H9 (cell line): ENCODE data around the gene TMEM52B. TPM values are rescaled to one million over a fixed set of nuclear protein-coding genes. Genes with fewer than 3 reads are reported as not detected.

ENCODE experiments used
- DNase-seq: peaks from one replicate; pipeline ENCODE4 v3.0.0-alpha.2; 2017
- H2AFZ ChIP-seq: one replicate; pipeline ENCODE4 v1.6.1; 2013; ENCODE audit warnings: mild to moderate bottlenecking, low read length, control low read depth, moderate library complexity
- H2AK5ac ChIP-seq: 2 replicates; pipeline ENCODE4 v1.6.1; 2013; ENCODE audit warnings: low read length, control low read depth, mixed read lengths; ENCODE audit not compliant: insufficient read length
- H2BK120ac ChIP-seq: one replicate; pipeline ENCODE4 v1.6.1; 2013; ENCODE audit warnings: low read depth, mild to moderate bottlenecking, low read length, control low read depth, inconsistent platforms; ENCODE audit not compliant: poor library complexity, severe bottlenecking
- H2BK12ac ChIP-seq: 2 replicates; pipeline ENCODE4 v1.6.1; 2013; ENCODE audit warnings: low read length, control low read depth, mixed read lengths, low read depth; ENCODE audit not compliant: insufficient read length
- H2BK15ac ChIP-seq: 2 replicates; pipeline ENCODE4 v1.6.1; 2013; ENCODE audit warnings: low read depth, low read length, control low read depth
- H2BK20ac ChIP-seq: one replicate; pipeline ENCODE4 v1.6.1; 2013; ENCODE audit warnings: low read depth, mild to moderate bottlenecking, low read length, control low read depth, inconsistent platforms; ENCODE audit not compliant: poor library complexity, severe bottlenecking
- H2BK5ac ChIP-seq: 2 replicates; pipeline ENCODE4 v1.6.1; 2013; ENCODE audit warnings: low read length, control low read depth, mixed read lengths; ENCODE audit not compliant: insufficient read length
- H3K14ac ChIP-seq: 2 replicates; pipeline ENCODE4 v1.6.1; 2013; ENCODE audit warnings: low read length, control low read depth; ENCODE audit not compliant: insufficient read depth
- H3K18ac ChIP-seq: 2 replicates; pipeline ENCODE4 v1.6.1; 2013; ENCODE audit warnings: low read depth, mild to moderate bottlenecking, mixed read lengths, low read length, control low read depth; ENCODE audit not compliant: insufficient read length
- H3K23ac ChIP-seq: 2 replicates; pipeline ENCODE4 v1.6.1; 2013; ENCODE audit warnings: low read length, control low read depth, mixed read lengths, low read depth; ENCODE audit not compliant: insufficient read length
- H3K23me2 ChIP-seq: 2 replicates; pipeline ENCODE4 v1.6.1; 2013; ENCODE audit warnings: low read depth, mild to moderate bottlenecking, mixed read lengths, low read length, control low read depth; ENCODE audit not compliant: insufficient read length, poor library complexity, severe bottlenecking
- H3K27ac ChIP-seq: 2 replicates; pipeline ENCODE4 v1.5.1; 2013; ENCODE audit warnings: low read length, control low read depth, mixed read lengths, low read depth; ENCODE audit not compliant: insufficient read length
- H3K27me3 ChIP-seq: 2 replicates; pipeline ENCODE4 v1.6.1; 2013; ENCODE audit warnings: low read length, control low read depth, inconsistent platforms; ENCODE audit not compliant: insufficient read depth
- H3K4ac ChIP-seq: 2 replicates; pipeline ENCODE4 v1.6.1; 2013; ENCODE audit warnings: low read depth, mild to moderate bottlenecking, control low read depth, inconsistent platforms, low read length, moderate library complexity
- H3K4me1 ChIP-seq: 2 replicates; pipeline ENCODE4 v1.6.1; 2013; ENCODE audit warnings: low read length, control low read depth, inconsistent platforms; ENCODE audit not compliant: insufficient read depth
- H3K4me2 ChIP-seq: 2 replicates; pipeline ENCODE4 v1.6.1; 2013; ENCODE audit warnings: low read length, control low read depth, mixed read lengths; ENCODE audit not compliant: insufficient read length, insufficient read depth
- H3K56ac ChIP-seq: 2 replicates; pipeline ENCODE4 v1.6.1; 2013; ENCODE audit warnings: low read depth, mild to moderate bottlenecking, mixed read lengths, low read length, control low read depth; ENCODE audit not compliant: insufficient read length
- H3K79me1 ChIP-seq: 2 replicates; pipeline ENCODE4 v1.6.1; 2013; ENCODE audit warnings: low read depth, mild to moderate bottlenecking, moderate library complexity, low read length, control low read depth, inconsistent platforms; ENCODE audit not compliant: insufficient read depth, poor library complexity, severe bottlenecking
- H3K79me2 ChIP-seq: 2 replicates; pipeline ENCODE4 v1.6.1; 2013; ENCODE audit warnings: low read length, control low read depth, inconsistent platforms; ENCODE audit not compliant: insufficient read depth
- H3K9ac ChIP-seq: 2 replicates; pipeline ENCODE4 v1.6.1; 2013; ENCODE audit warnings: low read length, control low read depth, mixed read lengths; ENCODE audit not compliant: insufficient read length; ENCODE audit errors: extremely low read depth
- H3K9me3 ChIP-seq: one replicate; pipeline ENCODE4 v1.6.1; 2013; ENCODE audit warnings: low read depth, low read length, inconsistent platforms; ENCODE audit not compliant: control insufficient read depth
- H3T11ph ChIP-seq: one replicate; pipeline ENCODE4 v1.6.1; 2013; ENCODE audit warnings: mild to moderate bottlenecking, low read length, control low read depth, inconsistent platforms
- H4K20me1 ChIP-seq: one replicate; pipeline ENCODE4 v1.6.1; 2013; ENCODE audit not compliant: control insufficient read depth, insufficient read length, insufficient read depth
- H4K5ac ChIP-seq: 2 replicates; pipeline ENCODE4 v1.6.1; 2013; ENCODE audit warnings: low read depth, mild to moderate bottlenecking, mixed read lengths, low read length, control low read depth; ENCODE audit not compliant: insufficient read length
- H4K8ac ChIP-seq: replicated peaks from 2 replicates; pipeline ENCODE4 v1.6.1; 2013; ENCODE audit warnings: low read length, control low read depth, mixed read lengths, low read depth; ENCODE audit not compliant: insufficient read length
- H4K91ac ChIP-seq: 2 replicates; pipeline ENCODE4 v1.6.1; 2013; ENCODE audit warnings: low read depth, mild to moderate bottlenecking, moderate library complexity, mixed read lengths, low read length, control low read depth; ENCODE audit not compliant: insufficient read length
- H3K27ac Mint-ChIP-seq, 3 experiments: 2 replicates in 2 of 3; 3 replicates in 1 of 3; pipeline ENCODE4 v1.8.0; 2020 to 2021; ENCODE audit warnings: mixed read lengths in 3 of 3, mild to moderate bottlenecking in 1 of 3, moderate library complexity in 1 of 3
- H3K27me3 Mint-ChIP-seq: 2 replicates; pipeline ENCODE4 v1.8.0; 2021; ENCODE audit warnings: low read depth, mild to moderate bottlenecking, moderate library complexity, mixed read lengths
- H3K36me3 Mint-ChIP-seq, 3 experiments: 2 replicates in 2 of 3; 3 replicates in 1 of 3; pipeline ENCODE4 v1.8.0; 2020 to 2021; ENCODE audit warnings: low read depth in 3 of 3, mixed read lengths in 3 of 3; ENCODE audit not compliant: insufficient read depth in 1 of 3
- H3K4me1 Mint-ChIP-seq, 2 experiments: 2 replicates each; pipeline ENCODE4 v1.8.0; 2020; ENCODE audit warnings: mixed read lengths in 2 of 2
- H3K4me3 Mint-ChIP-seq, 2 experiments: 2 replicates in 1 of 2; 3 replicates in 1 of 2; pipeline ENCODE4 v1.8.0; 2020 to 2021; ENCODE audit warnings: mild to moderate bottlenecking in 2 of 2, mixed read lengths in 2 of 2, moderate library complexity in 1 of 2
- H3K9me3 Mint-ChIP-seq, 2 experiments: 2 replicates in 1 of 2; 3 replicates in 1 of 2; pipeline ENCODE4 v1.8.0; 2020; ENCODE audit warnings: mild to moderate bottlenecking in 2 of 2, mixed read lengths in 2 of 2, moderate library complexity in 1 of 2
- CTCF ChIP-seq: fragments of 200-600 bp; sonication (generic); conservative IDR thresholded peaks from 3 replicates; pipeline ENCODE4 v1.8.0; 2021; ENCODE audit warnings: antibody characterized with exemption, mild to moderate bottlenecking
- WGBS: extraction: QIAGEN DNeasy Blood & Tissue Kit; methylation state at CpG from one replicate; pipeline ENCODE4 v1.1.7; 2013; ENCODE audit warnings: missing lambda C conversion rate, low lambda C conversion rate, mixed read lengths; ENCODE audit not compliant: insufficient read length; ENCODE audit errors: extremely low coverage; 5-methylcytosine and 5-hydroxymethylcytosine counted together
- total RNA-seq: library from RNA; stranded (reverse); gene quantifications from 2 replicates; pipeline ENCODE4 v1.2.1, GENCODE V29; 2021

TMEM52B gene
- total RNA-seq, 1 experiment from 2014 or later, result not detected

GRCh38 chr12:10135126-10135525 is 43.7 kb upstream of the TMEM52B start:
- H3K36me3 Mint-ChIP-seq, result no peaks in the 10 kb centered on the region; a peak in 1 of 7 replicates

More at GRCh38 chr12:10135126-10135525, 43.7 kb upstream of the TMEM52B start:
- Histone ChIP-seq H2BK12ac (no peak overlapping the region), H3K9me3 (no peaks in the 10 kb centered on the region), H3K9ac (no peak overlapping the region), H3T11ph (no peak overlapping the region), H4K5ac (no peak overlapping the region), H3K56ac (no peak overlapping the region), H2BK20ac (no peak overlapping the region), H2AFZ (no peak overlapping the region), H2BK15ac (no peak overlapping the region), H3K23ac (no peak overlapping the region), H2BK5ac (no peak overlapping the region), H3K79me2 (no peaks in the 10 kb centered on the region), H4K8ac (no peak overlapping the region), H4K20me1 (no peaks in the 10 kb centered on the region), H3K14ac (no peak overlapping the region), H3K79me1 (no peaks in the 10 kb centered on the region), H3K27ac (no peak overlapping the region), H3K23me2 (no peaks in the 10 kb centered on the region), H3K27me3 (no peaks in the 10 kb centered on the region), H2AK5ac (no peak overlapping the region), H3K18ac (no peak overlapping the region), H3K4me1 (peaks cover 4% of the 10 kb centered on the region), H3K4me2 (no peak overlapping the region), H4K91ac (no peak overlapping the region), H2BK120ac (no peak overlapping the region), H3K4ac (no peak overlapping the region)
- H3K4me1 Mint-ChIP-seq, result peaks cover 35 to 40% of the 10 kb centered on the region in 2 experiments
- peaks cover 0 to 2% of the 10 kb centered on the region in 2 experiments; a peak in 1 of 5 replicates for H3K9me3 Mint-ChIP-seq
- TF ChIP-seq CTCF, result no peak
- H3K27me3 Mint-ChIP-seq, result no peaks in the 10 kb centered on the region; the same call in 1 of the 2 replicates
- WGBS, result no CpG with 5 or more reads among the region's 4 CpGs
- H3K4me3 Mint-ChIP-seq, result no peak overlapping the region
- H3K27ac Mint-ChIP-seq, result peak overlapping the region in 2 of 3 experiments; percentile 34 to 35; a peak in 1 of 7 replicates
- no peak for DNase-seq
